GM23338 (cell line): ENCODE measurements around the gene DNMT1. TPM values are rescaled to one million over a fixed set of nuclear protein-coding genes. Genes with fewer than 3 reads are reported as not detected.

ENCODE experiments used
- ATAC-seq: fragments of 200-7000 bp; cut with Tn5 transposase; 3 replicates; pipeline ENCODE4 v1.9.1; 2020
- DNase-seq: peaks from one replicate; pipeline ENCODE4 v3.0.0-alpha.2; 2015; ENCODE audit warnings: low spot score
- H2AFZ ChIP-seq: fragments of 200-600 bp; sonication (generic); 2 replicates; pipeline ENCODE4 v1.8.0; 2016; ENCODE audit warnings: antibody characterized with exemption, mild to moderate bottlenecking, moderate library complexity
- H3F3A ChIP-seq: fragments of 200-600 bp; sonication (generic); replicated peaks from 2 replicates; pipeline ENCODE4 v1.8.0; 2017; ENCODE audit warnings: antibody characterized with exemption, mixed run types, low read depth
- H3K27ac ChIP-seq: fragments of 200-600 bp; sonication (generic); 2 replicates; pipeline ENCODE4 v1.6.1; 2016; ENCODE audit warnings: low read depth
- H3K27me3 ChIP-seq: fragments of 200-600 bp; sonication (generic); 2 replicates; pipeline ENCODE4 v1.8.0; 2016; ENCODE audit warnings: mild to moderate bottlenecking, mixed run types, moderate library complexity; ENCODE audit not compliant: insufficient read depth
- H3K36me3 ChIP-seq: fragments of 200-600 bp; sonication (generic); 2 replicates; pipeline ENCODE4 v1.8.0; 2016; ENCODE audit warnings: mild to moderate bottlenecking; ENCODE audit not compliant: insufficient read depth
- H3K4me1 ChIP-seq: fragments of 200-600 bp; sonication (generic); 2 replicates; pipeline ENCODE4 v1.8.0; 2016; ENCODE audit warnings: mild to moderate bottlenecking, moderate library complexity; ENCODE audit not compliant: insufficient read depth
- H3K4me2 ChIP-seq: fragments of 200-600 bp; sonication (generic); 2 replicates; pipeline ENCODE4 v1.7.1; 2017; ENCODE audit warnings: mixed run types
- H3K4me3 ChIP-seq: fragments of 200-600 bp; sonication (generic); 2 replicates; pipeline ENCODE4 v1.6.1; 2016; ENCODE audit warnings: mixed run types
- H3K79me2 ChIP-seq: fragments of 200-600 bp; sonication (generic); replicated peaks from 2 replicates; pipeline ENCODE4 v1.8.0; 2017; ENCODE audit warnings: mild to moderate bottlenecking; ENCODE audit not compliant: insufficient read depth
- H3K9me2 ChIP-seq: fragments of 200-600 bp; sonication (generic); 2 replicates; pipeline ENCODE4 v1.8.0; 2017; ENCODE audit not compliant: insufficient read depth
- H4K20me1 ChIP-seq: fragments of 200-600 bp; sonication (generic); replicated peaks from 2 replicates; pipeline ENCODE4 v1.8.0; 2017; ENCODE audit warnings: mild to moderate bottlenecking; ENCODE audit not compliant: insufficient read depth
- H3K27ac Mint-ChIP-seq: 2 replicates; pipeline ENCODE4 v1.8.0; 2020; ENCODE audit warnings: inconsistent platforms, mild to moderate bottlenecking, moderate library complexity, mixed read lengths
- H3K27me3 Mint-ChIP-seq: 3 replicates; pipeline ENCODE4 v1.8.0; 2022; ENCODE audit warnings: low read depth, mild to moderate bottlenecking, moderate library complexity, mixed read lengths, inconsistent platforms; ENCODE audit not compliant: insufficient read depth, poor library complexity
- H3K36me3 Mint-ChIP-seq: 3 replicates; pipeline ENCODE4 v1.8.0; 2021; ENCODE audit warnings: low read depth, mild to moderate bottlenecking, inconsistent platforms, moderate library complexity, mixed read lengths
- H3K4me1 Mint-ChIP-seq: 3 replicates; pipeline ENCODE4 v1.8.0; 2020; ENCODE audit warnings: mild to moderate bottlenecking, inconsistent platforms, mixed read lengths
- H3K4me3 Mint-ChIP-seq: 3 replicates; pipeline ENCODE4 v1.8.0; 2021; ENCODE audit warnings: moderate library complexity, mild to moderate bottlenecking, inconsistent platforms, mixed read lengths
- H3K9me3 Mint-ChIP-seq: 3 replicates; pipeline ENCODE4 v1.8.0; 2020; ENCODE audit warnings: moderate library complexity, mild to moderate bottlenecking, inconsistent platforms, mixed read lengths
- CTCF ChIP-seq, 2 experiments: fragments of 200-600 bp in 1 of 2; sonication (generic) in 1 of 2; conservative IDR thresholded peaks; 2 replicates each; pipeline versions ENCODE4 v1.5.1 to v1.6.1; 2016 to 2017; ENCODE audit warnings: antibody characterized with exemption in 2 of 2, low read depth in 2 of 2, mild to moderate bottlenecking in 2 of 2, moderate library complexity in 1 of 2
- ETS1 ChIP-seq: IDR thresholded peaks from 2 replicates; pipeline ENCODE4 v1.6.1; 2016; ENCODE audit warnings: antibody characterized with exemption
- EZH2 ChIP-seq: fragments of 200-600 bp; sonication (generic); IDR thresholded peaks from one replicate; pipeline ENCODE4 v1.8.0; 2017; ENCODE audit warnings: antibody characterized with exemption, mild to moderate bottlenecking, low read depth; ENCODE audit not compliant: unreplicated experiment
- EZH2phosphoT487 ChIP-seq: fragments of 200-600 bp; sonication (generic); IDR thresholded peaks from one replicate; pipeline ENCODE4 v1.8.1; 2018; ENCODE audit warnings: antibody characterized with exemption; ENCODE audit not compliant: unreplicated experiment
- JUNB ChIP-seq: IDR thresholded peaks from one replicate; pipeline ENCODE4 v1.6.1; 2016; ENCODE audit warnings: antibody characterized with exemption; ENCODE audit not compliant: unreplicated experiment
- NANOG ChIP-seq: IDR thresholded peaks from 2 replicates; pipeline ENCODE4 v1.6.1; 2016; ENCODE audit warnings: antibody characterized with exemption, borderline replicate concordance
- POLR2AphosphoS5 ChIP-seq: IDR thresholded peaks from 2 replicates; pipeline ENCODE4 v1.6.1; 2016; ENCODE audit warnings: antibody characterized with exemption, low read depth
- REST ChIP-seq: IDR thresholded peaks from one replicate; pipeline ENCODE4 v1.6.1; 2018; ENCODE audit warnings: antibody characterized with exemption; ENCODE audit not compliant: unreplicated experiment
- STAT1 ChIP-seq: IDR thresholded peaks from one replicate; pipeline ENCODE4 v1.6.1; 2016; ENCODE audit warnings: antibody characterized with exemption; ENCODE audit not compliant: unreplicated experiment
- ZNF114 ChIP-seq: fragments of 250-450 bp; sonication (Bioruptor Pico); IDR thresholded peaks from 2 replicates; pipeline ENCODE4 v1.5.0; 2020; ENCODE audit warnings: mild to moderate bottlenecking, moderate library complexity
- ZNF331 ChIP-seq: fragments of 250-450 bp; sonication (Bioruptor Pico); IDR thresholded peaks from 2 replicates; pipeline ENCODE4 v1.5.0; 2020; ENCODE audit warnings: low read depth, mild to moderate bottlenecking, moderate library complexity
- polyA plus RNA-seq: library from polyadenylated mRNA; unstranded; fragments of >200 nt; fragmentation: Nextera tagmentation; extraction: Ambion mirVana; gene quantifications from 2 replicates; pipeline ENCODE4 v1.2.1, GENCODE V29; 2016
- total RNA-seq: library from RNA; depleted of rRNA; stranded (reverse); fragments of >200 nt; shearing (Covaris generic); gene quantifications from 2 replicates; pipeline ENCODE4 v1.2.3, GENCODE V29; 2014

The DNMT1 gene
- total and polyA plus RNA-seq, 2 experiments from 2014 or later = 238 to 589 TPM

- H3K9me2 ChIP-seq = no peaks in the 10 kb centered on the region
- H2AFZ ChIP-seq = peak overlapping the region; percentile 91
- peak overlapping the region; percentile 86 for H3K4me2 ChIP-seq
- no peaks in the 10 kb centered on the region for H4K20me1 ChIP-seq
- TF ChIP-seq ETS1 (no peak), POLR2AphosphoS5 (no peak), REST (no peak), STAT1 (no peak), EZH2phosphoT487 (no peak), CTCF (conservative IDR thresholded peaks at IDR 0.05; ENCODE audit: low read depth in 2 of 2) (no peak), JUNB (no peak), ZNF331 (CRISPR knock-in tag) (no peak), NANOG (no peak), ZNF114 (CRISPR knock-in tag) (no peak), EZH2 (no peak)
- H3K27me3 ChIP-seq = peaks cover 29% of the 10 kb centered on the region
- H3K4me1 ChIP-seq = no peaks in the 10 kb centered on the region; the same call in 1 of the 2 replicates
- peak overlapping the region; percentile 55 for H3K4me3 ChIP-seq
- no peaks in the 10 kb centered on the region for H3K36me3 ChIP-seq
- ATAC-seq (peak; percentile 11), DNase-seq (no peak)
- Mint-ChIP-seq H3K4me3 (peak overlapping the region; percentile 47; the same call in 2 of the 3 replicates), H3K27ac (no peak overlapping the region), H3K36me3 (peaks cover 10% of the 10 kb centered on the region), H3K9me3 (no peaks in the 10 kb centered on the region; the same call in 2 of the 3 replicates), H3K27me3 (peaks cover 31% of the 10 kb centered on the region), H3K4me1 (peaks cover 2% of the 10 kb centered on the region; the same call in 2 of the 3 replicates)
- H3K79me2 ChIP-seq = no peaks in the 10 kb centered on the region
- no peak overlapping the region for H3K27ac ChIP-seq
- H3F3A ChIP-seq = peaks cover 5% of the 10 kb centered on the region
These were observed 98.2 kb downstream of the DNMT1 start for GRCh38 chr19:10096615-10096963.
